ENCODE data around the gene IKBKE.

IKBKE gene

DNA sequence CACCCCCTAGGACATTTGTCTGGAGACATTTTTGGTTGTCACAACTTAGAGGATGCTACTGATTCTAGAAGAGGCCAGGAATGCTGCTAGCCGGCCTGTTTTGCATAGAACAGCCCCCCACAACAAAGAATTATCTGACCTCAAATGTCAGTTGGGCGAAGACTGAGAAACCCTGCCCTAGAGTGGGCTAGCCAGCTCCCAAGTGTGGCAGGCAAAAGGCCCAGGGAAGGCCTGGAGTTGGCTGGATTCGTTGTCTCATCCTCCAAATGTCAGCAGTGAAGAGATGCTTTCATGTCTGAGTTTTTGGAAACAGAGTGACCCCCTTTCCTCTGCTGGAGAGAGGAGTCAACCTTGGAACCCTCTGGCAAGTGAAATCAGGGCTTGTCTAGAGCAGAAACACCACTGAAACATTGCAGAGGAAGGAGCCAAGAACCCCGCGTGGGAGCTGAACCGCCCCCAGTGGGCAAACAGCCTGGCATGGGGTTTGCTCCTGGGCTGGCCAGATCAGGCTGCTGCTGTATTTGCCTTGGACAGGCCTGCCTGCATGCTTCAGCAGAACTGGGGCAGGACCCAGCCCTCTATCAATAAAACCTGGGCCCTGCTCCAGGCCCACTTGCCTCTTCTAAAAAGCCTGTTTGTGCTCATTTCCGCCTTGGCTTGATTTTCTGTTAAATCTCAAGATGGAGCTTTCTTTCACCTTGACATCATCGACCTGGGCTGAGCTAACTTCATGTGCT is 69.9 kb downstream of the IKBKE start:
- no peak for TF ChIP-seq EZH2 (IDR thresholded peaks at IDR 0.05; ENCODE audit: borderline replicate concordance, low read length)
- TF ChIP-seq, protein P1, sequence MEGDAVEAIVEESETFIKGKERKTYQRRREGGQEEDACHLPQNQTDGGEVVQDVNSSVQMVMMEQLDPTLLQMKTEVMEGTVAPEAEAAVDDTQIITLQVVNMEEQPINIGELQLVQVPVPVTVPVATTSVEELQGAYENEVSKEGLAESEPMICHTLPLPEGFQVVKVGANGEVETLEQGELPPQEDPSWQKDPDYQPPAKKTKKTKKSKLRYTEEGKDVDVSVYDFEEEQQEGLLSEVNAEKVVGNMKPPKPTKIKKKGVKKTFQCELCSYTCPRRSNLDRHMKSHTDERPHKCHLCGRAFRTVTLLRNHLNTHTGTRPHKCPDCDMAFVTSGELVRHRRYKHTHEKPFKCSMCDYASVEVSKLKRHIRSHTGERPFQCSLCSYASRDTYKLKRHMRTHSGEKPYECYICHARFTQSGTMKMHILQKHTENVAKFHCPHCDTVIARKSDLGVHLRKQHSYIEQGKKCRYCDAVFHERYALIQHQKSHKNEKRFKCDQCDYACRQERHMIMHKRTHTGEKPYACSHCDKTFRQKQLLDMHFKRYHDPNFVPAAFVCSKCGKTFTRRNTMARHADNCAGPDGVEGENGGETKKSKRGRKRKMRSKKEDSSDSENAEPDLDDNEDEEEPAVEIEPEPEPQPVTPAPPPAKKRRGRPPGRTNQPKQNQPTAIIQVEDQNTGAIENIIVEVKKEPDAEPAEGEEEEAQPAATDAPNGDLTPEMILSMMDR (IDR thresholded peaks at IDR 0.05; ENCODE audit: low read length) = no peak
- Histone ChIP-seq H3K9me3 (ENCODE audit: low read length) (no peaks in the 10 kb centered on the region), H3F3A (ENCODE audit: insufficient read depth, low read length) (no peaks in the 10 kb centered on the region), H3K4me3 (ENCODE audit: low read depth, low read length, poor library complexity, severe bottlenecking) (no peak overlapping the region), H3K27ac (ENCODE audit: low read depth, low read length, poor library complexity, severe bottlenecking) (no peak overlapping the region), H3K79me2 (ENCODE audit: insufficient read depth, low read length) (no peaks in the 10 kb centered on the region), H2AFZ (ENCODE audit: low read length) (no peak overlapping the region), H3K27me3 (ENCODE audit: insufficient read depth, low read length) (no peaks in the 10 kb centered on the region; the same call in 1 of the 2 replicates), H3K4me2 (ENCODE audit: low read length) (no peak overlapping the region), H3K9me2 (ENCODE audit: low read depth, low read length) (no peaks in the 10 kb centered on the region), H4K20me1 (ENCODE audit: insufficient read depth, low read length) (no peaks in the 10 kb centered on the region), H3K9ac (ENCODE audit: low read length) (no peak overlapping the region), H3K36me3 (ENCODE audit: insufficient read depth, low read length) (no peaks in the 10 kb centered on the region), H3K4me1 (ENCODE audit: insufficient read depth, low read length, severe bottlenecking) (peaks cover 7% of the 10 kb centered on the region)

DNA sequence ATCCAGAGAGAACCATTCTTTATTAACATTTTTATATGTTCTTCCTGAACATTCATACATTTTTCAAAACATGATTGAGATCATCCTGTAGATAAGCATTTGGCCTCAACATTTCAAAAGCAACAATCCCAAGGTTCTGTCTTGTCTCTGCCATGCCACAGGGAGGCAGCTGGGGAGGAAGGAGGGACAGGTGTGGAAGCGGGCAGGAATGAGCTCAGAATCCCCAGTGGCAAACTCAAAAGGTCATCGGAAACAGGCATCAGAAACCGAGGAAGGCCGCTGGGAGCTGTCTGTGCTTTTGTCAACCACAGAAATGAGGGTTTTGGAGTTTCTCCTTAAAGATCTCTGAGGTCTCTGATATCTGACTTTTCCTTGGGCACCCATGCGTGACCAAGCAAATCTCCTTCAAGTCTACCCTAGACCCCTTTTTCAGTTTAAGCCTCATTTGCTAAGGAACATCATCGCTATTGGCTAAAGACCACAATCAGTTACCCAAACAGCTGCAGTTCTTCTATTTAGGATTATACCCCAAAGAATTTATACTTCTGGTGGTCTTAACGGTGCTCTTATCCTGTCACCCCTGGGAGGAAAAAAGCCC is 71.1 kb downstream of the IKBKE start:
- H4K20me1 ChIP-seq (ENCODE audit: insufficient read depth, low read length) = no peaks in the 10 kb centered on the region
- H3K4me2 ChIP-seq (ENCODE audit: low read length) = no peak overlapping the region
- TF ChIP-seq EZH2 (IDR thresholded peaks at IDR 0.05; ENCODE audit: borderline replicate concordance, low read length) = no peak
- TF ChIP-seq, protein P1 (IDR thresholded peaks at IDR 0.05; ENCODE audit: low read length) = no peak
- H3K9ac ChIP-seq (ENCODE audit: low read length) = no peak overlapping the region
- H3K9me2 ChIP-seq (ENCODE audit: low read depth, low read length) = no peaks in the 10 kb centered on the region
- H3F3A ChIP-seq (ENCODE audit: insufficient read depth, low read length) = no peaks in the 10 kb centered on the region
- no peak overlapping the region for H3K4me3 ChIP-seq (ENCODE audit: low read depth, low read length, poor library complexity, severe bottlenecking)
- no peaks in the 10 kb centered on the region; the same call in 1 of the 2 replicates for H3K27me3 ChIP-seq (ENCODE audit: insufficient read depth, low read length)
- peaks cover 7% of the 10 kb centered on the region for H3K4me1 ChIP-seq (ENCODE audit: insufficient read depth, low read length, severe bottlenecking)
- H2AFZ ChIP-seq (ENCODE audit: low read length) = no peak overlapping the region
- H3K79me2 ChIP-seq (ENCODE audit: insufficient read depth, low read length) = no peaks in the 10 kb centered on the region
- H3K36me3 ChIP-seq (ENCODE audit: insufficient read depth, low read length) = no peaks in the 10 kb centered on the region
- H3K27ac ChIP-seq (ENCODE audit: low read depth, low read length, poor library complexity, severe bottlenecking) = no peak overlapping the region
- H3K9me3 ChIP-seq (ENCODE audit: low read length) = no peaks in the 10 kb centered on the region

DNA sequence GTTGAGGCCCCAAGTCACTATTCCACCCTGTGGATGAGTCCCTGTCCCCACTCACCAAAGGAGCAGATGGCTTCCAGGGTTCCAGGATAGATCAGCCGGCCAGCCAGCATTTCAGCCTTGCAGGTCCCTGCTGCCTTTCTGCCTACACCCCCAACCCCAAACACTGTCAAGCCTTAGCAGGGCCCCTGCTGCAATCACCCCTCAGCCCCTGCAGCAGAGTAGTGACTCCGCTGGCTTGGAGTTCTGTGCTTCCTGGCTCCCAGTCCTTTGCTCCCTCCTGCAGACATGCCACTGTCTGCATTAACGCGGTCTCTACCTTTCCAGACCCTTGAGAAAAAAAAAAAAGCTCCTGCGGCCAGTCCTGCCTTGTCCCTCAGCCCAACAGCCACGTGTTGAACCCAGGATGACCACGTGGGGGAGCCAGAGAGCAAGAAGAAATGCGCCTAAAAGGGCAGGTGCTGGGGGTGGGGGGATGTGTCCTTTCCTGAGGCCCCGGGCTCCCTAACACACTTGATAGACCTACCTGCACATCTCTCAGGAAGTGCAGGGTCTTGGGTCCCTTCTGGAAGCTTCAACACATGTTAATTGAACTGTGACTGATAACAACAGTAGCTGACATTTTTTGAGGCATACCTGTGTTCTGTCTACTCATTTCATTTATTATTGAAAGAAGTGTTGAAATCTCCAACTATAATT is 74.4 kb downstream of the IKBKE start:
- no peaks in the 10 kb centered on the region for H4K20me1 ChIP-seq (ENCODE audit: insufficient read depth, low read length)
- H3K27ac ChIP-seq (ENCODE audit: low read depth, low read length, poor library complexity, severe bottlenecking) = no peak overlapping the region
- TF ChIP-seq, protein P1 (IDR thresholded peaks at IDR 0.05; ENCODE audit: low read length) = peak; percentile 91
- no peak for TF ChIP-seq EZH2 (IDR thresholded peaks at IDR 0.05; ENCODE audit: borderline replicate concordance, low read length)
- no peaks in the 10 kb centered on the region for H3K9me3 ChIP-seq (ENCODE audit: low read length)
- no peaks in the 10 kb centered on the region for H3K9me2 ChIP-seq (ENCODE audit: low read depth, low read length)
- no peak overlapping the region for H3K9ac ChIP-seq (ENCODE audit: low read length)
- H3K4me3 ChIP-seq (ENCODE audit: low read depth, low read length, poor library complexity, severe bottlenecking) = no peak overlapping the region
- no peaks in the 10 kb centered on the region for H3K79me2 ChIP-seq (ENCODE audit: insufficient read depth, low read length)
- no peak overlapping the region for H3K4me2 ChIP-seq (ENCODE audit: low read length)
- H3F3A ChIP-seq (ENCODE audit: insufficient read depth, low read length) = no peaks in the 10 kb centered on the region
- peaks cover 7% of the 10 kb centered on the region for H3K4me1 ChIP-seq (ENCODE audit: insufficient read depth, low read length, severe bottlenecking)
- no peak overlapping the region for H2AFZ ChIP-seq (ENCODE audit: low read length)
- H3K36me3 ChIP-seq (ENCODE audit: insufficient read depth, low read length) = no peaks in the 10 kb centered on the region
- H3K27me3 ChIP-seq (ENCODE audit: insufficient read depth, low read length) = no peaks in the 10 kb centered on the region
